ENCODE results near the gene DLG4.
A peak's percentile ranks its signal among the peaks of the same experiment; 100 is the strongest.

DLG4 gene

DNA sequence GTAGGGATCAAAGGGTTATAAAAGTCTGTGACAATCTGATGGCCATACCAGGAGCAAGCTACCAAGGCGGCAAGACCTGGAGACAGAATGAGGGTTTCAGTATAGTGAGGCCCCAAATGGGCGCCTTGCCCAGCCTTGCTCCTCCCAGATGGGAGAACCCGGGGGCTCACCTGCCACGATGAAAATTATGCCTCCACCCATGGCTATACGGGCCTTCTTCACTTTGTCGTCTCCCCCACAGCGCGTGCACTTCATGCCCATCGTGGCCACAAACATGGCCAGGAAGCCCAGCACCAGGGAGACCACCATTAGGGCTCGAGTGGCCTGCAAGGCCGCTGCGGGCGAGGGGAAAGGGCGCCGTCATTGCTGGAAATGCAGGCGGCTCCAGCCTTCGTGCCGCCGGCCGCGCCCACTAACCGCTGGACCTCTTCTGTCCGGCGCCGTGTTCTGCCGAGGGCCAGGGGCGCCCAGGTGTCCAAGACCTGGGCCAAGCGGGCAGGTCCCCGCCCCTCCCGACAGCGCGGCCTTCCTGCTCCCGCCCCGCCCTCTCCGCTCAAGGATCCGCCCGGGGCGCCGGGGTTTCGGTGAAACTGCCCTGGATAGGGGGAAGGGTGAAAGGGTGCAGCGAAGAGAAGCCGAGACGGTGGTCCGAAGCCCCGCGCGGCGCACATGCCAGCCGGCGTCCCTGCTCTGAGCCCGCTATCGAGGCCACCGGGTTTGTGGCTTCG lies 41.2 kb upstream of the DLG4 start (continued):
- TF ChIP-seq, protein P1, sequence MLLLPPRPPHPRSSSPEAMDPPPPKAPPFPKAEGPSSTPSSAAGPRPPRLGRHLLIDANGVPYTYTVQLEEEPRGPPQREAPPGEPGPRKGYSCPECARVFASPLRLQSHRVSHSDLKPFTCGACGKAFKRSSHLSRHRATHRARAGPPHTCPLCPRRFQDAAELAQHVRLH (tag by site-specific recombination; IDR thresholded peaks at IDR 0.05): no peak

DNA sequence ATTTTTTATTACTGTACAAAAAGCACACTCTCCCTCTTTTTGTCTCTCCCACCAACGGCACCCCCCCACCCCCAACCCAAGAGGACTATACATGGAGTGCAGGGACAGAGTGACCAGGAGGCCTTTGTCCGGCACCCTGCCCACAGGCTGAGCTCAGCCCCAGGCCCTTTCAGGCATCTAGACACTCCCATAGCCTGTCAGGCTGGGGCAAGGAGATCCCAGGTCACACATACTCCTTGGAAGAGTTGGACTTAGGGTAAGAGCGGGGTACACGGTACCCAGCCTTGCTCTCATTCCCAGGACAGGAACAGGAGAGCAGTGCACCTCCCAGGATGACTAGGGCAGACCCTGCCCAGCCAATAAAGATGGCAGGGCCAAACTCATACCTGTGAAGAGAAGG lies 40.5 kb upstream of the DLG4 start:
- Histone ChIP-seq H3K4me3 (ENCODE audit: low read depth, low read length) (no peak overlapping the region), H3K4me1 (ENCODE audit: control insufficient read depth, insufficient read depth, low read length) (peaks cover 18% of the 10 kb centered on the region), H3K36me3 (ENCODE audit: control insufficient read depth in 2 of 2, insufficient read depth in 1 of 2, low read length in 2 of 2) (peaks cover 26 to 54% of the 10 kb centered on the region in 2 experiments; a peak in 2 of 3 replicates), H3K27ac (ENCODE audit: extremely low read depth, low read depth, low read length) (peak overlapping the region; percentile 5; the same call in 1 of the 2 replicates), H3K9me3 (ENCODE audit: control insufficient read depth, insufficient read depth, low read depth, low read length) (no peaks in the 10 kb centered on the region)
- CTCF ChIA-PET: interaction anchor here (1.4 kb wide), 1 partner anchor 20 kb away, joined by 4 read pairs; no protein-coding TSS in a partner anchor
- POLR2A ChIA-PET: interaction anchor here (0.5 to 0.9 kb wide), 3 partner anchors 18 to 296 kb away, joined by 3 to 5 read pairs (median 3); partner anchors contain the start of gene GABARAP
- TF ChIP-seq ZNF221 (tag by site-specific recombination; IDR thresholded peaks at IDR 0.05; ENCODE audit: borderline replicate concordance) (no peak), ZNF555 (tag by site-specific recombination; conservative IDR thresholded peaks at IDR 0.05) (no peak), ZFP37 (tag by site-specific recombination; IDR thresholded peaks at IDR 0.05) (no peak), SETDB1 (IDR thresholded peaks at IDR 0.05; ENCODE audit: insufficient read length, low read length) (no peak), ZNF335 (tag by site-specific recombination; conservative IDR thresholded peaks at IDR 0.05) (no peak), ZNF514 (tag by site-specific recombination; IDR thresholded peaks at IDR 0.05) (no peak), ZNF404 (tag by site-specific recombination; IDR thresholded peaks at IDR 0.05) (no peak), ZBTB26 (tag by site-specific recombination; optimal IDR thresholded peaks at IDR 0.05) (no peak), PRDM4 (tag by site-specific recombination; IDR thresholded peaks at IDR 0.05) (no peak), ZNF777 (tag by site-specific recombination; IDR thresholded peaks at IDR 0.05; ENCODE audit: borderline replicate concordance) (no peak), KLF1 (tag by site-specific recombination; IDR thresholded peaks at IDR 0.05) (no peak), ZIC2 (tag by site-specific recombination; IDR thresholded peaks at IDR 0.05) (no peak), REST (tag by site-specific recombination; IDR thresholded peaks at IDR 0.05) (no peak), OSR2 (tag by site-specific recombination; IDR thresholded peaks at IDR 0.05) (no peak), YY1 (tag by site-specific recombination; IDR thresholded peaks at IDR 0.05) (no peak)
- TF ChIP-seq, protein P2, sequence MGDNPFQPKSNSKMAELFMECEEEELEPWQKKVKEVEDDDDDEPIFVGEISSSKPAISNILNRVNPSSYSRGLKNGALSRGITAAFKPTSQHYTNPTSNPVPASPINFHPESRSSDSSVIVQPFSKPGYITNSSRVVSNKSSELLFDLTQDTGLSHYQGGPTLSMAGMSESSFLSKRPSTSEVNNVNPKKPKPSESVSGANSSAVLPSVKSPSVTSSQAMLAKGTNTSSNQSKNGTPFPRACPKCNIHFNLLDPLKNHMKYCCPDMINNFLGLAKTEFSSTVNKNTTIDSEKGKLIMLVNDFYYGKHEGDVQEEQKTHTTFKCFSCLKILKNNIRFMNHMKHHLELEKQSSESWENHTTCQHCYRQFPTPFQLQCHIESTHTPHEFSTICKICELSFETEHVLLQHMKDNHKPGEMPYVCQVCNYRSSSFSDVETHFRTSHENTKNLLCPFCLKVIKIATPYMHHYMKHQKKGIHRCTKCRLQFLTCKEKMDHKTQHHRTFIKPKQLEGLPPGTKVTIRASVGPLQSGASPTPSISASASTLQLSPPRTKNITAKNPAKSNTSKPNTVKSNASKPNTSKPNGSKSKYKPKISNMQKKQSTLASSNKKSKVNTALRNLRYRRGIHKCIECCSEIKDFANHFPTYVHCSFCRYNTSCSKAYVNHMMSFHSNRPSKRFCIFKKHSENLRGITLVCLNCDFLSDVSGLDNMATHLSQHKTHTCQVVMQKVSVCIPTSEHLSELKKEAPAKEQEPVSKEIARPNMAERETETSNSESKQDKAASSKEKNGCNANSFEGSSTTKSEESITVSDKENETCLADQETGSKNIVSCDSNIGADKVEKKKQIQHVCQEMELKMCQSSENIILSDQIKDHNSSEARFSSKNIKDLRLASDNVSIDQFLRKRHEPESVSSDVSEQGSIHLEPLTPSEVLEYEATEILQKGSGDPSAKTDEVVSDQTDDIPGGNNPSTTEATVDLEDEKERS (tag by site-specific recombination; IDR thresholded peaks at IDR 0.05): no peak

Data from HEK293 (cell line).